ENCODE data around the gene CTPS1.

The CTPS1 gene

DNA sequence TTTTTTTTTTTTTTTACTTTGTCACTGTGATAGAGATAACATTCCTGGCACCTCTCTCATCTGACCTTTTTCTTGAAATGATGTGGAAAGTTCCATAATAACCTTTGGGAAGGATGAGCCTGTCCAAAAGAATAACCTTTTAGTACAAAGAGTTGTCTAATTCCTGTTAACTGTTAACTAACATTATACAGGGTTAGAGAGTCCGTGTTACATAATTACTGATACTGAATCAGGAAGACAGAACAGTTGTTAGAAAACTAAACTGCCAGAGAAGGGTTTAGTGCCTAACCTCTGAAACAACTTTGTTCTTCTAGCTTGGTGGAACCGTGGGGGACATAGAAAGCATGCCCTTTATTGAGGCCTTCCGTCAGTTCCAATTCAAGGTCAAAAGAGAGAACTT, 8.8 kb downstream of the CTPS1 start:
- H3K4me3 ChIP-seq (ENCODE audit: low read depth, low read length): no peak overlapping the region
- DNase-seq: no peak

GRCh38 chr1:40989066-40989465, 9.6 kb downstream of the CTPS1 start:
- H3K27me3 ChIP-seq: no peaks in the 10 kb centered on the region
- no peak for DNase-seq
- H3K4me3 ChIP-seq (ENCODE audit: low read depth, low read length): no peak overlapping the region
- H3K9me3 ChIP-seq: no peaks in the 10 kb centered on the region
- no peak for TF ChIP-seq CTCF (IDR thresholded peaks at IDR 0.05; ENCODE audit: low read depth, low read length)
- no peaks in the 10 kb centered on the region for H3K4me1 ChIP-seq
- peaks cover 66% of the 10 kb centered on the region for H3K36me3 ChIP-seq

More for the DNA sequence above, 8.8 kb downstream of the CTPS1 start:
- peaks cover 71% of the 10 kb centered on the region for H3K36me3 ChIP-seq
- H3K27me3 ChIP-seq: no peaks in the 10 kb centered on the region
- no peak for TF ChIP-seq CTCF (IDR thresholded peaks at IDR 0.05; ENCODE audit: low read depth, low read length)
- no peaks in the 10 kb centered on the region for H3K4me1 ChIP-seq
- no peaks in the 10 kb centered on the region for H3K9me3 ChIP-seq

- H3K27me3 ChIP-seq: no peaks in the 10 kb centered on the region
- no peak for TF ChIP-seq CTCF (IDR thresholded peaks at IDR 0.05; ENCODE audit: low read depth, low read length)
- no peak for DNase-seq
- H3K9me3 ChIP-seq: no peaks in the 10 kb centered on the region
- no peaks in the 10 kb centered on the region for H3K4me1 ChIP-seq
- H3K4me3 ChIP-seq (ENCODE audit: low read depth, low read length): no peak overlapping the region
- peaks cover 54% of the 10 kb centered on the region for H3K36me3 ChIP-seq
Observed at GRCh38 chr1:40997096-40997495, 17.6 kb downstream of the CTPS1 start.

DNA sequence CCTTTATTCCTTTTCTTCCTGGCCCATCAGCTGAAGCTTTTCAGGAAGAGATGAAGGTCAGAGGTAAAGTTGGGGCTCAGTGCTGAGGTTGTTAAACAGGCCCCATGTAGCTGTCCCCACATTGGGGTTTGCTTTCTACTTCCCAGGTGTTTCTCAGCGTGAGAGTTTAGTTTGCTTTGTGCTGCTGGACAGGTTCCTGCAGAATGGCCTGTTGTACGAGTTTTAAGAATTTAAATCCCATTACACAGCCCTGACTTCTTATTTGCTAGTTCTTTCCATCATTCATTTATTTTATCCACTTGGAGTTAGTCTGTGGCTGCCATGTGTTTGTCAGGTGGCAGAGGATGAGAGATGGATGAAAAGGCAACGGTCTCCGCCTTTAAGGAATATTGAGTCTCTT, 19.2 kb downstream of the CTPS1 start:
- no peak for TF ChIP-seq CTCF (IDR thresholded peaks at IDR 0.05; ENCODE audit: low read depth, low read length)
- Histone ChIP-seq H3K4me1 (no peaks in the 10 kb centered on the region; the same call in 1 of the 2 replicates), H3K27me3 (no peaks in the 10 kb centered on the region), H3K9me3 (no peaks in the 10 kb centered on the region), H3K36me3 (peaks cover 58% of the 10 kb centered on the region), H3K4me3 (ENCODE audit: low read depth, low read length) (no peak overlapping the region)
- no peak for DNase-seq

GRCh38 chr1:41003127-41003639, 23.7 kb downstream of the CTPS1 start:
- H3K4me1 ChIP-seq: peaks cover 4% of the 10 kb centered on the region
- H3K27me3 ChIP-seq: no peaks in the 10 kb centered on the region
- no peak for TF ChIP-seq CTCF (IDR thresholded peaks at IDR 0.05; ENCODE audit: low read depth, low read length)
- peaks cover 71% of the 10 kb centered on the region for H3K36me3 ChIP-seq
- no peak for DNase-seq
- H3K9me3 ChIP-seq: no peaks in the 10 kb centered on the region
- H3K4me3 ChIP-seq (ENCODE audit: low read depth, low read length): no peak overlapping the region

- peak; percentile 88 for DNase-seq
- Histone ChIP-seq H3K9me3 (no peaks in the 10 kb centered on the region), H3K36me3 (peaks cover 71% of the 10 kb centered on the region), H3K4me3 (ENCODE audit: low read depth, low read length) (no peak overlapping the region), H3K27me3 (no peaks in the 10 kb centered on the region), H3K4me1 (peaks cover 4% of the 10 kb centered on the region)
- TF ChIP-seq CTCF (IDR thresholded peaks at IDR 0.05; ENCODE audit: low read depth, low read length): peak; percentile 55
Observed at GRCh38 chr1:41003640-41004220, 24.2 kb downstream of the CTPS1 start.
